ENCODE data around the gene MAP7D2. TPM values are rescaled to one million over a fixed set of nuclear protein-coding genes. Genes with fewer than 3 reads are reported as not detected.

MAP7D2 gene
- total RNA-seq, 1 experiment from 2014 or later: 1.9 TPM

- Histone ChIP-seq H3K27me3 (ENCODE audit: insufficient read depth, low read length) (no peaks in the 10 kb centered on the region), H3K9ac (ENCODE audit: extremely low read depth, insufficient read length, low read length) (no peak overlapping the region), H3K18ac (ENCODE audit: insufficient read length, low read depth, low read length) (no peak overlapping the region), H2AFZ (ENCODE audit: low read length) (no peak overlapping the region), H2BK120ac (ENCODE audit: low read depth, low read length, poor library complexity, severe bottlenecking) (no peak overlapping the region), H2BK15ac (ENCODE audit: low read depth, low read length) (no peak overlapping the region), H3K4ac (ENCODE audit: low read depth, low read length) (no peak overlapping the region), H3K23ac (ENCODE audit: insufficient read length, low read depth, low read length) (no peak overlapping the region), H2BK12ac (ENCODE audit: insufficient read length, low read depth, low read length) (no peak overlapping the region), H4K20me1 (ENCODE audit: control insufficient read depth, insufficient read depth, insufficient read length) (no peaks in the 10 kb centered on the region), H3K79me2 (ENCODE audit: insufficient read depth, low read length) (no peaks in the 10 kb centered on the region), H3K4me2 (ENCODE audit: insufficient read depth, insufficient read length, low read length) (no peak overlapping the region), H4K91ac (ENCODE audit: insufficient read length, low read depth, low read length) (no peak overlapping the region), H3T11ph (ENCODE audit: low read length) (no peak overlapping the region), H2BK20ac (ENCODE audit: low read depth, low read length, poor library complexity, severe bottlenecking) (no peak overlapping the region), H4K5ac (ENCODE audit: insufficient read length, low read depth, low read length) (no peak overlapping the region), H3K27ac (ENCODE audit: insufficient read length, low read depth, low read length) (no peak overlapping the region), H3K23me2 (ENCODE audit: insufficient read length, low read depth, low read length, poor library complexity, severe bottlenecking) (no peaks in the 10 kb centered on the region), H3K56ac (ENCODE audit: insufficient read length, low read depth, low read length) (no peak overlapping the region), H2AK5ac (ENCODE audit: insufficient read length, low read length) (no peak overlapping the region), H2BK5ac (ENCODE audit: insufficient read length, low read length) (no peak overlapping the region), H4K8ac (replicated peaks; ENCODE audit: insufficient read length, low read depth, low read length) (no peak overlapping the region), H3K9me3 (ENCODE audit: control insufficient read depth, low read depth, low read length) (peaks cover 41% of the 10 kb centered on the region), H3K4me1 (ENCODE audit: insufficient read depth, low read length) (no peaks in the 10 kb centered on the region), H3K14ac (ENCODE audit: insufficient read depth, low read length) (no peak overlapping the region), H3K79me1 (ENCODE audit: insufficient read depth, low read depth, low read length, poor library complexity, severe bottlenecking) (no peaks in the 10 kb centered on the region)
- Mint-ChIP-seq H3K4me1 (no peaks in the 10 kb centered on the region), H3K36me3 (ENCODE audit: insufficient read depth in 1 of 3, low read depth in 3 of 3) (peaks cover 0 to 6% (median 0%) of the 10 kb centered on the region in 3 experiments; a peak in 3 of 7 replicates), H3K9me3 (peaks cover 77 to 82% of the 10 kb centered on the region in 2 experiments), H3K27me3 (ENCODE audit: low read depth) (peaks cover 4% of the 10 kb centered on the region; the same call in 1 of the 2 replicates), H3K4me3 (no peak overlapping the region), H3K27ac (no peak overlapping the region)
- no CpG with 5 or more reads among the region's 4 CpGs for WGBS (ENCODE audit: extremely low coverage, insufficient read length, low lambda C conversion rate)
- no peak for DNase-seq
- TF ChIP-seq CTCF (conservative IDR thresholded peaks at IDR 0.05): no peak
Measured at GRCh38 chrX:20011608-20012007, 105.1 kb downstream of the MAP7D2 start.
